ENCODE results near the gene AMOTL2. TPM values are rescaled to one million over a fixed set of nuclear protein-coding genes. Genes with fewer than 3 reads are reported as not detected.

AMOTL2 gene
- total and polyA plus RNA-seq, 9 of the 15 experiments (the other 6 are each of a cell fraction or from before 2014, with no cell fraction given), result 0.12 to 0.31 TPM; not detected in 7

GRCh38 chr3:134348524-134348923 lies 25.7 kb downstream of the AMOTL2 start:
- Histone ChIP-seq H3K9me1 (ENCODE audit: control insufficient read depth, insufficient read depth, low read length) (no peaks in the 10 kb centered on the region), H2AFZ (ENCODE audit: low read depth, low read length) (no peak overlapping the region), H3K27ac (ENCODE audit: extremely low read depth, low read depth, low read length) (no peak overlapping the region), H3K9me3 (replicated peaks; ENCODE audit: control insufficient read depth, insufficient read depth, low read depth, low read length) (no peaks in the 10 kb centered on the region), H3K9ac (ENCODE audit: insufficient read depth in 1 of 2, low read depth in 2 of 2, low read length in 2 of 2) (no peak overlapping the region), H3K4me2 (ENCODE audit: insufficient read depth, low read length) (no peak overlapping the region), H3K4me3 (no peak overlapping the region), H3K4me1 (replicated peaks in 1 of 2; ENCODE audit: control insufficient read depth in 2 of 2, insufficient read depth in 2 of 2, low read length in 2 of 2) (no peaks in the 10 kb centered on the region), H4K20me1 (replicated peaks; ENCODE audit: control insufficient read depth, insufficient read depth, low read length) (no peaks in the 10 kb centered on the region), H3K36me3 (ENCODE audit: control insufficient read depth, insufficient read depth, low read length) (no peaks in the 10 kb centered on the region), H3K27me3 (ENCODE audit: control insufficient read depth in 2 of 2, insufficient read depth in 2 of 2, low read length in 2 of 2) (0 out of 5 replicates have a peak, but pooled peaks cover 0 to 6% of the 10 kb centered on the region in 2 experiments), H3K79me2 (ENCODE audit: control insufficient read depth, insufficient read depth, low read length) (no peaks in the 10 kb centered on the region)
- FAIRE-seq, result no peak
- no peak for DNase-seq (ENCODE audit: extremely low read depth in 1 of 4, low spot score in 3 of 4)
- intact Hi-C loops (cut with micrococcal nuclease), result no loop called here
- ChIA-PET POLR2A (interaction anchor here (0.5 kb wide), 1 partner anchor 267 kb away, joined by 3 read pairs; no protein-coding TSS in a partner anchor), CTCF (ENCODE audit: low intra/inter-chr PET ratio) (no interaction called here)
- TF ChIP-seq TAF9B (IDR thresholded peaks at IDR 0.05; ENCODE audit: partially characterized antibody), result no peak
- TF ChIP-seq JUN (IDR thresholded peaks at IDR 0.05; ENCODE audit: borderline replicate concordance, low read depth, low read length), result no peak
- TF ChIP-seq JUN (CRISPR knock-in tag; IDR thresholded peaks at IDR 0.05; ENCODE audit: borderline replicate concordance), result no peak
- no peak for TF ChIP-seq ZNF121 (CRISPR knock-in tag; conservative IDR thresholded peaks at IDR 0.05)
- TF ChIP-seq SMAD4 (CRISPR knock-in tag; conservative IDR thresholded peaks at IDR 0.05), result no peak
- no peak for TF ChIP-seq TRIM28 (IDR thresholded peaks at IDR 0.05)
- TF ChIP-seq NUFIP1 (IDR thresholded peaks at IDR 0.05; ENCODE audit: partially characterized antibody), result no peak
- TF ChIP-seq HDGF (IDR thresholded peaks at IDR 0.05), result no peak
- no peak for TF ChIP-seq HOXB6 (CRISPR knock-in tag; IDR thresholded peaks at IDR 0.05; ENCODE audit: borderline replicate concordance)
- TF ChIP-seq PHF20 (IDR thresholded peaks at IDR 0.05; ENCODE audit: partially characterized antibody), result no peak
- no peak for TF ChIP-seq POLR2A (conservative IDR thresholded peaks at IDR 0.05)
- TF ChIP-seq, protein P1, sequence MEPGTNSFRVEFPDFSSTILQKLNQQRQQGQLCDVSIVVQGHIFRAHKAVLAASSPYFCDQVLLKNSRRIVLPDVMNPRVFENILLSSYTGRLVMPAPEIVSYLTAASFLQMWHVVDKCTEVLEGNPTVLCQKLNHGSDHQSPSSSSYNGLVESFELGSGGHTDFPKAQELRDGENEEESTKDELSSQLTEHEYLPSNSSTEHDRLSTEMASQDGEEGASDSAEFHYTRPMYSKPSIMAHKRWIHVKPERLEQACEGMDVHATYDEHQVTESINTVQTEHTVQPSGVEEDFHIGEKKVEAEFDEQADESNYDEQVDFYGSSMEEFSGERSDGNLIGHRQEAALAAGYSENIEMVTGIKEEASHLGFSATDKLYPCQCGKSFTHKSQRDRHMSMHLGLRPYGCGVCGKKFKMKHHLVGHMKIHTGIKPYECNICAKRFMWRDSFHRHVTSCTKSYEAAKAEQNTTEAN (CRISPR knock-in tag; IDR thresholded peaks at IDR 0.05), result no peak
- TF ChIP-seq RFX7 (CRISPR knock-in tag; IDR thresholded peaks at IDR 0.05), result no peak
- no peak for TF ChIP-seq HSF4 (CRISPR knock-in tag; IDR thresholded peaks at IDR 0.05; ENCODE audit: borderline replicate concordance)
- TF ChIP-seq, protein P2, sequence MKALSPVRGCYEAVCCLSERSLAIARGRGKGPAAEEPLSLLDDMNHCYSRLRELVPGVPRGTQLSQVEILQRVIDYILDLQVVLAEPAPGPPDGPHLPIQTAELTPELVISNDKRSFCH (CRISPR knock-in tag; IDR thresholded peaks at IDR 0.05), result no peak
- TF ChIP-seq, protein P2 (tag; IDR thresholded peaks at IDR 0.05), result no peak
- no peak for TF ChIP-seq PHF8 (IDR thresholded peaks at IDR 0.05; ENCODE audit: borderline replicate concordance, low read length)
- no peak for TF ChIP-seq ZNF253 (CRISPR knock-in tag; conservative IDR thresholded peaks at IDR 0.05)
- BruUV-seq (replicated peaks), result no TSS peak
- ATAC-seq, result no peak
- 0% methylated on average over 3 of the region's 4 CpGs for WGBS (ENCODE audit: insufficient coverage, low coverage, missing lambda C conversion rate)
- in situ Hi-C loops (cut with MboI), result no loop called here

Data from K562 (cell line).